A673 (cell line): ENCODE results near the gene TBC1D19. TPM values are rescaled to one million over a fixed set of nuclear protein-coding genes. Genes with fewer than 3 reads are reported as not detected.

Experiments
- BruUV-seq: library from RNA; stranded (reverse); fragments of 400-500 nt; replicated peaks from 2 replicates; lab custom pipeline; 2021; lab: Mats Ljungman, UMichigan
- CTCF ChIA-PET: fragments of 300-600 bp; sonication (Branson Sonifier 250); formaldehyde crosslinking; loops from one replicate; lab custom pipeline; 2022; ENCODE audit warnings: antibody characterized with exemption; lab: Charles Lee
- POLR2A ChIA-PET: fragments of 300-600 bp; sonication (Branson Sonifier 250); formaldehyde crosslinking; loops from one replicate; lab custom pipeline; 2022; ENCODE audit warnings: antibody characterized with exemption; ENCODE audit not compliant: low non-redundant PET; lab: Charles Lee
- DNase-seq: peaks from one replicate; pipeline ENCODE4 v3.0.0-alpha.2; 2015; ENCODE audit warnings: low spot score
- H3K27ac ChIP-seq: fragments of 200-600 bp; sonication (generic); 2 replicates; pipeline ENCODE4 v1.5.1; 2016; ENCODE audit warnings: mixed run types, low read depth, mild to moderate bottlenecking, mixed read lengths, antibody characterized with exemption, low read length; ENCODE audit not compliant: poor library complexity, severe bottlenecking
- H3K27me3 ChIP-seq: fragments of 200-600 bp; sonication (generic); replicated peaks from 2 replicates; pipeline ENCODE4 v1.6.1; 2017; ENCODE audit warnings: mixed run types, low read depth, mild to moderate bottlenecking, mixed read lengths, antibody characterized with exemption, low read length; ENCODE audit not compliant: insufficient read depth, poor library complexity
- H3K36me3 ChIP-seq: fragments of 200-600 bp; sonication (generic); 2 replicates; pipeline ENCODE4 v1.6.1; 2016; ENCODE audit warnings: mixed run types, mild to moderate bottlenecking, mixed read lengths, antibody characterized with exemption, low read length; ENCODE audit not compliant: insufficient read depth, poor library complexity, severe bottlenecking
- H3K4me1 ChIP-seq: fragments of 200-600 bp; sonication (generic); 2 replicates; pipeline ENCODE4 v1.6.1; 2017; ENCODE audit warnings: mixed run types, mild to moderate bottlenecking, mixed read lengths, antibody characterized with exemption, low read length; ENCODE audit not compliant: insufficient read depth, poor library complexity, severe bottlenecking
- H3K4me3 ChIP-seq: fragments of 200-600 bp; sonication (generic); 2 replicates; pipeline ENCODE4 v1.5.1; 2016; ENCODE audit warnings: low read depth, mixed run types, mild to moderate bottlenecking, mixed read lengths, low read length; ENCODE audit not compliant: poor library complexity, severe bottlenecking
- H3K9me3 ChIP-seq: fragments of 200-600 bp; sonication (generic); 2 replicates; pipeline ENCODE4 v1.6.1; 2016; ENCODE audit warnings: mixed run types, low read depth, mild to moderate bottlenecking, mixed read lengths, antibody characterized with exemption, low read length; ENCODE audit not compliant: poor library complexity, severe bottlenecking
- EZH2 ChIP-seq: fragments of 200-600 bp; sonication (generic); IDR thresholded peaks from 2 replicates; pipeline ENCODE4 v1.6.1; 2017; ENCODE audit warnings: borderline replicate concordance, low read depth, mild to moderate bottlenecking, mixed read lengths, antibody characterized with exemption, low read length; ENCODE audit not compliant: poor library complexity, severe bottlenecking
- intact Hi-C: fragments of 100-400 bp; cut with micrococcal nuclease; formaldehyde crosslinking; loops from one replicate; pipeline ENCODE4 v1.10.0; 2022; ENCODE audit not compliant: unreplicated experiment
- total RNA-seq: library from RNA; stranded (reverse); gene quantifications from 2 replicates; pipeline ENCODE4 v1.2.3, GENCODE V29; 2021
- TF ChIP-seq, protein P1 (sequence below): fragments of 300-800, 200-600 bp; sonication (generic); conservative IDR thresholded peaks from 2 replicates; pipeline ENCODE4 v1.5.1; 2017; ENCODE audit warnings: low read depth, mild to moderate bottlenecking, antibody characterized with exemption, low read length, moderate library complexity, mixed read lengths

The TBC1D19 gene
- total RNA-seq, 1 experiment from 2014 or later, result 9.9 TPM

DNA sequence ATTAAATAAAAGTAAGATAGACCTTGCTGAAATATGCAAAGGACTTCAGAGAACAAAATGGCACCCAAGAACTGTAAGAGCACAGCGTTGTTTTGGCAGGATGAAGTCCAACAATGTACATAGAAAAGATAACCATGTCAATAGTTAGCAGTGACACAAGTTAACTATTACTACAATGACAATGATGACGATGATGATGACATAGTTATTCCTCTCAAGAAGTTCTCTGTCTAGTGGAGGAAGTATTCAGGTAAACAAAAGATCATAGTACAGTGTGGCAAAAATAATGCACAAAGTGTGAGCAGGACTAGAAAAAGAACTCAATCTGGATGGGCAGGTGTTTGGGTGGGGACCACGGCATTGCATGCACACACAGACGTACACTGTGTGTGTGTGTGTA, 201.4 kb downstream of the TBC1D19 start:
- no peak for DNase-seq
- Histone ChIP-seq H3K27ac (peak overlapping the region; percentile 8), H3K27me3 (no peaks in the 10 kb centered on the region), H3K36me3 (no peaks in the 10 kb centered on the region), H3K4me3 (no peak overlapping the region), H3K4me1 (peaks cover 42% of the 10 kb centered on the region), H3K9me3 (no peaks in the 10 kb centered on the region)
- intact Hi-C loops, result loop anchor here (5.0 kb wide), 2 partner anchors 77 to 222 kb away; partner anchors contain the start of gene STIM2
- POLR2A ChIA-PET, result no interaction called here
- CTCF ChIA-PET, result no interaction called here
- no TSS peak for BruUV-seq
- TF ChIP-seq, protein P1, sequence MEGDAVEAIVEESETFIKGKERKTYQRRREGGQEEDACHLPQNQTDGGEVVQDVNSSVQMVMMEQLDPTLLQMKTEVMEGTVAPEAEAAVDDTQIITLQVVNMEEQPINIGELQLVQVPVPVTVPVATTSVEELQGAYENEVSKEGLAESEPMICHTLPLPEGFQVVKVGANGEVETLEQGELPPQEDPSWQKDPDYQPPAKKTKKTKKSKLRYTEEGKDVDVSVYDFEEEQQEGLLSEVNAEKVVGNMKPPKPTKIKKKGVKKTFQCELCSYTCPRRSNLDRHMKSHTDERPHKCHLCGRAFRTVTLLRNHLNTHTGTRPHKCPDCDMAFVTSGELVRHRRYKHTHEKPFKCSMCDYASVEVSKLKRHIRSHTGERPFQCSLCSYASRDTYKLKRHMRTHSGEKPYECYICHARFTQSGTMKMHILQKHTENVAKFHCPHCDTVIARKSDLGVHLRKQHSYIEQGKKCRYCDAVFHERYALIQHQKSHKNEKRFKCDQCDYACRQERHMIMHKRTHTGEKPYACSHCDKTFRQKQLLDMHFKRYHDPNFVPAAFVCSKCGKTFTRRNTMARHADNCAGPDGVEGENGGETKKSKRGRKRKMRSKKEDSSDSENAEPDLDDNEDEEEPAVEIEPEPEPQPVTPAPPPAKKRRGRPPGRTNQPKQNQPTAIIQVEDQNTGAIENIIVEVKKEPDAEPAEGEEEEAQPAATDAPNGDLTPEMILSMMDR, result no peak
- no peak for TF ChIP-seq EZH2

DNA sequence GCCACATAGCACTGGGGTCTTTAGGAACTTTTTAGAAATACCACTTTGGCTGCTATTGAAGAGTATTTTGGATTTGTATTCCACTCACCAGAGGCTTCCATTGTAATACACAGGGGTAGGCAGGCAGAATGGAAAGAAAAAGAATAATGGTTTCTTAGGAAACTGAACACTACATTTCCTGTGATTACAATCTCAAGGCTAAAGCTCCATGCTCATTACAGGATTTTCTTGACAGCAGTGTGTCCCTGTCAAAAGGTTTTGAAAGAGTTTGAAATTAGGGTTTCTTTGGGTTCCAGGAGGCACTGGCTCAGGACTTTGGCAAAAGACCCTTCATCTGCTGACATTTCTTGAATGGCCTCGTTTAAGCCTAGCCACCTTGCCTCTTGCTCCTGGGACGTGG, 201.9 kb downstream of the TBC1D19 start:
- intact Hi-C loops, result loop anchor here (5.0 kb wide), 2 partner anchors 76 to 221 kb away; partner anchors contain the start of gene STIM2
- no TSS peak for BruUV-seq
- DNase-seq, result peak; percentile 65
- TF ChIP-seq, protein P1, result no peak
- TF ChIP-seq EZH2, result no peak
- no peaks in the 10 kb centered on the region for H3K9me3 ChIP-seq
- ChIA-PET POLR2A (no interaction called here), CTCF (no interaction called here)
- no peaks in the 10 kb centered on the region for H3K36me3 ChIP-seq
- peak overlapping the region; percentile 8 for H3K27ac ChIP-seq
- peaks cover 40% of the 10 kb centered on the region for H3K4me1 ChIP-seq
- no peaks in the 10 kb centered on the region for H3K27me3 ChIP-seq
- no peak overlapping the region for H3K4me3 ChIP-seq

DNA sequence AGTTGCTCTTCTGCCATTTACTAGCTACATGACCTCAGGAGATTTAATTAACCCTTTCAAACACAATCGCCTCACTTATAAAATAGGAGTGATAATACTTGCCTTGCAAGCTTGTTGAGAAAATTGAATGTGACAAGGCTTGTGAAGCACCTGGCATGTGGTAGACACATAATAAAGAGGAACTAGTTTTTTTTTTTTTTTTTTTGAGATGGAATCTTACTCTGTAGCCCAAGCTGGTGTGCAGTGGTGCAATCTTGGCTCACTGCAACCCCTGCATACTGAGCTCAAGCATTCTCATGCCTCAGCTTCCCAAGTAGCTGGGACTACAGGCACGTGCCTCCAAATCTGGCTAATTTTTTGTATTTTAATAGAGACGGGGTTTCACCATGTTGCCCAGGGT, 203.0 kb downstream of the TBC1D19 start:
- CTCF ChIA-PET, result no interaction called here

More for the DNA sequence above, 203.0 kb downstream of the TBC1D19 start:
- intact Hi-C loops, result loop anchor here (5.0 kb wide), 2 partner anchors 75 to 220 kb away; partner anchors contain the start of gene STIM2
- POLR2A ChIA-PET, result no interaction called here
- Histone ChIP-seq H3K27ac (no peak overlapping the region), H3K4me1 (peaks cover 40% of the 10 kb centered on the region), H3K27me3 (no peaks in the 10 kb centered on the region), H3K36me3 (no peaks in the 10 kb centered on the region), H3K4me3 (no peak overlapping the region), H3K9me3 (no peaks in the 10 kb centered on the region)
- no TSS peak for BruUV-seq
- DNase-seq, result no peak
- TF ChIP-seq EZH2, result no peak
- TF ChIP-seq, protein P1, result no peak
